Measurements from ENCODE around the gene PPFIBP1. TPM values are rescaled to one million over a fixed set of nuclear protein-coding genes. Genes with fewer than 3 reads are reported as not detected.

Gene PPFIBP1
- total RNA-seq, 4 donors from 2014 or later, result 47.2 to 77.3 (median 52.7) TPM

DNA sequence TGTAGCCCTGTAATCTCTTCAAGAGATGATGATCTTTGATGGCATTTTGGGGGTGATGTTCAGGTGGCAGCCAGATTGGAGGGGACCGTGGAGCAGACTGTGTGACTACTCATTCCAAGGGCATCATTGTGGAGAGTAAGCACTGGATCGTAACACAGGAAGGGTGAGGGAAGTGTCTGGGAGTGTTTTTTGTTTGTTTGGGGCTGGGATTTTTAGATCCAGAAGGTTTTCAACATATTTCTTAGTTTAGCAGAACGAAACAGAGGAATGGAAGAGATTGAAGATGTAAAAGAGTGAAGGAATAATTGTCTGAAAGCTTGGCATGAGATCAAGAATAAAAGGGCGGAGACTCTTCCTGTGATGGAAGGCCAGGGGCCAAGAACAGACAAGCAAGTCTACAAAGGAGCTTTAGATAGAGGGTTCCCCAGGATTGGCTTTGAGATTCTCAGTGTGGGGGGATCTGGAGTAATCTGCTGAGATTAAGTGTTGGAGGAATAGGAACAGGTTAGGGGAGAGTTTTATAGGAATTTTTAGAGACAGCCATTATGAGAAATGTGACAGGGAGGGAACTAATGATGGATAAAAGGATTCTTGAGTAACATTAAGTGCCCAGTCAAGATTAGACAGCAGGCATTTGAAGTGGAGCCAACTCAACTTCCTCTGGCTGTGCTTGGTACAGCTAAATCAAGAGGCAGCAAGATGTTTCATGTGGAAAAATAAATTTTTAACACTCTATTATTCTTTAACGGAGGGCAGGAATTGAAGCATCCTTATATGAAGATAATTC, 92.5 kb downstream of the PPFIBP1 start:
- 34 to 43% methylated on average over 5 of the region's 5 CpGs for WGBS, 2 donors
- no peak for DNase-seq (ENCODE audit: low spot score in 2 of 2)

DNA sequence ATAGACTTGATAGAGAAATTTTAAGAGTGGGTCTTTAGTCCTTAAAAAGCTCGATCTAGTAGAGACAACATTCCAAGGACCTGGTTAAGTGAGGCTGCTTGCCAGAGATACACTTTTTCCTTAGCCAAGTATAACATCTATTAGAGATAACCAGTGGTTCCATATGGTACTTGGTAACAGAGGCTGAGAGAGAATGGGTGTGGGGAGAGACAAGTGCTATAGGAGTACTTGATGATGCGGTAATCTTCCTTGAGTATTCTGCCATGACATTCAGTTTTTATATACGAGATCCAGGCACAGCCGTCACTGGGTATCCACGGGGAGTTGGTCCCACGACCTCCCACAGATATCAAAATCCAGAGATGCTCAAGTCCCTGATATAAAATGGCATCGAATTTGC, 94.8 kb downstream of the PPFIBP1 start:
- H3K4me3 ChIP-seq (ENCODE audit: low read depth, poor library complexity, severe bottlenecking), result no peak overlapping the region
- intact Hi-C loops (cut with DNase I; ENCODE audit: low total_unique reads), result loop anchor here (10.0 kb wide), 1 partner anchor 94 kb away; the partner anchor contains the start of gene PPFIBP1
- TF ChIP-seq, protein P1, sequence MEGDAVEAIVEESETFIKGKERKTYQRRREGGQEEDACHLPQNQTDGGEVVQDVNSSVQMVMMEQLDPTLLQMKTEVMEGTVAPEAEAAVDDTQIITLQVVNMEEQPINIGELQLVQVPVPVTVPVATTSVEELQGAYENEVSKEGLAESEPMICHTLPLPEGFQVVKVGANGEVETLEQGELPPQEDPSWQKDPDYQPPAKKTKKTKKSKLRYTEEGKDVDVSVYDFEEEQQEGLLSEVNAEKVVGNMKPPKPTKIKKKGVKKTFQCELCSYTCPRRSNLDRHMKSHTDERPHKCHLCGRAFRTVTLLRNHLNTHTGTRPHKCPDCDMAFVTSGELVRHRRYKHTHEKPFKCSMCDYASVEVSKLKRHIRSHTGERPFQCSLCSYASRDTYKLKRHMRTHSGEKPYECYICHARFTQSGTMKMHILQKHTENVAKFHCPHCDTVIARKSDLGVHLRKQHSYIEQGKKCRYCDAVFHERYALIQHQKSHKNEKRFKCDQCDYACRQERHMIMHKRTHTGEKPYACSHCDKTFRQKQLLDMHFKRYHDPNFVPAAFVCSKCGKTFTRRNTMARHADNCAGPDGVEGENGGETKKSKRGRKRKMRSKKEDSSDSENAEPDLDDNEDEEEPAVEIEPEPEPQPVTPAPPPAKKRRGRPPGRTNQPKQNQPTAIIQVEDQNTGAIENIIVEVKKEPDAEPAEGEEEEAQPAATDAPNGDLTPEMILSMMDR (IDR thresholded peaks at IDR 0.05), result no peak
- no peak for TF ChIP-seq POLR2A (IDR thresholded peaks at IDR 0.05)
- no peak for DNase-seq (ENCODE audit: low spot score in 2 of 2)
- 85 to 86% methylated on average over 7 of the region's 7 CpGs for WGBS, 2 donors

More for the DNA sequence above, 92.5 kb downstream of the PPFIBP1 start:
- TF ChIP-seq, protein P1 (IDR thresholded peaks at IDR 0.05), result no peak
- TF ChIP-seq POLR2A (IDR thresholded peaks at IDR 0.05), result no peak
- no peak overlapping the region for H3K4me3 ChIP-seq (ENCODE audit: low read depth, poor library complexity, severe bottlenecking)
- intact Hi-C loops (cut with DNase I; ENCODE audit: low total_unique reads), result loop anchor here (10.0 kb wide), 1 partner anchor 92 kb away; the partner anchor contains the start of gene PPFIBP1

DNA sequence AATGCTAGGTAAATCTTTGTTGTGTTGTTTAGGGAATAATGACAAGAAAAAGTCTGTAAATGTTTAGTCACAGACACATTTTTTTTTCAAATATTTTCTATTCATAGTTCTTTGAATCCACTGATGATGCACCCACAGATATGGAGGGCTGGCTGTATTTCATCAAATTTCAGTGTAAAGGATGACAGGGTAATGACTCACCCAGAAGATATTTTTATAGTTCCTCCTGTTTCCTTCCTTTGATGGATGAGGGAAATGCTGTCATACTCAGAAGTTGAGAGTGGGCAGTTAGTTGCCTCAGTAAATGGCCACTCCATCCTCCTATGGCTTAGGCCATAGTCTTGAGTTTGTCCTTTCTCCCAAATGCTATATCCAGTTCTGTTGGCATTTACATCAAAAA, 95.3 kb downstream of the PPFIBP1 start:
- DNase-seq (ENCODE audit: low spot score in 2 of 2), result no peak
- H3K4me3 ChIP-seq (ENCODE audit: low read depth, poor library complexity, severe bottlenecking), result no peak overlapping the region
- intact Hi-C loops (cut with DNase I; ENCODE audit: low total_unique reads), result loop anchor here (10.0 kb wide), 1 partner anchor 95 kb away; the partner anchor contains the start of gene PPFIBP1
- no peak for TF ChIP-seq POLR2A (IDR thresholded peaks at IDR 0.05)

DNA sequence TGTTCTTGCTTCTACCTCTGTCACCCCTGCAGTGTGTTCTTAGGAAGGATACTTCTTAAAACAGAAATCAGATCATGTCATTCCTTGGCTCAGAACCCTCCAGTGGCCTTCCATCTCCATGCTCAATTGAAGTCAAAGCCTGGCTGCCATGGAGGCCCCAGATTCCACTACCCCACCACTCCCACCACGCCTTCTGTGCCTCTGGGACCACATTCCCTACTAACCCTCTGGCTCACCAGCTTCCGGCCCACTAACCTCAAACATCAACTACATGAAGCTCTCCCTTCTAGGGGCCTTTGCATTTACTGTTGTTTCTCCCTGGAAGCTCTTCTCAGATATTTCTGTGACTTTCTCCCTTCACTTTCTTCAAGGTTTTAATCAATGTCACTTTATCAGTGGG, 96.1 kb downstream of the PPFIBP1 start:
- no peak for DNase-seq (ENCODE audit: low spot score in 2 of 2)
- no peak for TF ChIP-seq POLR2A (IDR thresholded peaks at IDR 0.05)
- TF ChIP-seq, protein P1 (IDR thresholded peaks at IDR 0.05), result no peak
- no peak overlapping the region for H3K4me3 ChIP-seq (ENCODE audit: low read depth, poor library complexity, severe bottlenecking)
- 89 to 93% methylated on average over 2 of the region's 2 CpGs for WGBS, 2 donors
- intact Hi-C loops (cut with DNase I; ENCODE audit: low total_unique reads), result no loop called here

DNA sequence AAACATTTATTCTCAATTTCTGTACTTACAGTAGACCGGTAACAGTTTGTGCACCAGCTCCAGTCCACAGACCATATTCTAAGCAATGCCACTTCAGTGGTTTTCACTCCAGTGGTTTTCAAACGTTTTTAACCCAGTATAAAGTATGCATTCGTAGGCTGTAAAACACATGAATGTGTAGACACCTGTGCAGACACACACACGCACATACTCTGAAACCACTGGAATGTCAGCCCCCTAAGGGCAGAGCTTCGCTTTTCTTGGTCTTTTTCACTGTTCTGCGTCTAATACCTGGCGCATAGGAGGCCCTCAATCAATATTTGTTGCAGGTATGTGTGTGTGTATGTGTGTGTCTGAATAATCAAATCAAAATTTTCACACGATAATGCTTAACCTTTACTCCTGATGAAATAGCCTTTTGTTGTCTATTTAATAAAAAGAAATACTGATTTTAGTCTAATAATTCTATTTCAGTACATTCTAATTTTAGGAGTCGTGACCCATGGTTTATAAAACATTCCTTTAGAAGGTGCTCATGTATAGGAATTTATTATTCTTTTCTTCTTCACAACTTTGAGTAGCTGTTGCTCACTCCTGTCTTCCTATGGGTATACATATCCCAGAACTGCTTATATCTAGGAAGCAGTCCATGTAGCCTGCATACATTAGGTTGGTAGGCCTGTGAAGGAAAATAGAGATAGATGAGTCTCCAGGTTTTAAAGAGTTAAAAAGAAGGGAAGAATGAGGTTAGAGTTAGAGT, 98.6 kb downstream of the PPFIBP1 start:
- intact Hi-C loops (cut with DNase I; ENCODE audit: low total_unique reads), result no loop called here
- TF ChIP-seq, protein P1 (IDR thresholded peaks at IDR 0.05), result no peak
- TF ChIP-seq POLR2A (IDR thresholded peaks at IDR 0.05), result no peak
- no peak for DNase-seq (ENCODE audit: low spot score in 2 of 2)

DNA sequence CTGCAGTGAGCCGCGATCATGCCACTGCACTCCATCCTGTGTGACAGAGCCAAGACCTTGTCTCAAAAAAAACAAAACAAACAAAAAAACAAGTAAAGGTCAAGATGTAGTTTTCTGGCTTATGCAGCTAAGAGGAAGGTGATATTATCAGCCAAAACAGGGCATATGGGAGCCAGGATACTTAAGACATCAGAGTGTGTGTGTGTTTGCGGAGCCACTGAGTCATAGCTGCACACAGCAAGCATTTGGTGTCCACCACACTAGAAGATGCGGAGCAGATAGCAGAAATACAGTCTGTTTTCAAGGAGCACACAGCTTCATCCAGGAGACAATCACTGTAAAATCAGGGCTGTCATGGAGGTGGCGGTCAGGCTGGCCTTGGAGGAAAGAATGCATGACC, 99.6 kb downstream of the PPFIBP1 start:
- no peak overlapping the region for H3K4me3 ChIP-seq (ENCODE audit: low read depth, poor library complexity, severe bottlenecking)
- 90 to 95% methylated on average over 5 of the region's 5 CpGs for WGBS, 2 donors
- DNase-seq (ENCODE audit: low spot score in 2 of 2), result no peak
- no peak for TF ChIP-seq POLR2A (IDR thresholded peaks at IDR 0.05)
- TF ChIP-seq, protein P1 (IDR thresholded peaks at IDR 0.05), result no peak
- intact Hi-C loops (cut with DNase I; ENCODE audit: low total_unique reads), result no loop called here

More for the DNA sequence above, 98.6 kb downstream of the PPFIBP1 start:
- H3K4me3 ChIP-seq (ENCODE audit: low read depth, poor library complexity, severe bottlenecking), result no peak overlapping the region
- 81 to 90% methylated on average over 9 of the region's 9 CpGs for WGBS, 2 donors

Measured in lower leg skin (tissue), 4 donors.